GM21576 (cell line): Measurements from ENCODE around the gene CREG1.
A peak's percentile ranks its signal among the peaks of the same experiment; 100 is the strongest.
"Not testable (repeated sequence)": the region's sequence is repeated elsewhere in the genome, so short reads cannot be mapped to it uniquely, and the experiment has no call there.

Source experiments
- ATAC-seq: cut with Tn5 transposase; IDR thresholded peaks from one replicate; pipeline ENCODE4 v1.9.1; 2021; ENCODE audit warnings: mild to moderate bottlenecking, moderate library complexity; ENCODE audit not compliant: unreplicated experiment

The CREG1 gene

DNA sequence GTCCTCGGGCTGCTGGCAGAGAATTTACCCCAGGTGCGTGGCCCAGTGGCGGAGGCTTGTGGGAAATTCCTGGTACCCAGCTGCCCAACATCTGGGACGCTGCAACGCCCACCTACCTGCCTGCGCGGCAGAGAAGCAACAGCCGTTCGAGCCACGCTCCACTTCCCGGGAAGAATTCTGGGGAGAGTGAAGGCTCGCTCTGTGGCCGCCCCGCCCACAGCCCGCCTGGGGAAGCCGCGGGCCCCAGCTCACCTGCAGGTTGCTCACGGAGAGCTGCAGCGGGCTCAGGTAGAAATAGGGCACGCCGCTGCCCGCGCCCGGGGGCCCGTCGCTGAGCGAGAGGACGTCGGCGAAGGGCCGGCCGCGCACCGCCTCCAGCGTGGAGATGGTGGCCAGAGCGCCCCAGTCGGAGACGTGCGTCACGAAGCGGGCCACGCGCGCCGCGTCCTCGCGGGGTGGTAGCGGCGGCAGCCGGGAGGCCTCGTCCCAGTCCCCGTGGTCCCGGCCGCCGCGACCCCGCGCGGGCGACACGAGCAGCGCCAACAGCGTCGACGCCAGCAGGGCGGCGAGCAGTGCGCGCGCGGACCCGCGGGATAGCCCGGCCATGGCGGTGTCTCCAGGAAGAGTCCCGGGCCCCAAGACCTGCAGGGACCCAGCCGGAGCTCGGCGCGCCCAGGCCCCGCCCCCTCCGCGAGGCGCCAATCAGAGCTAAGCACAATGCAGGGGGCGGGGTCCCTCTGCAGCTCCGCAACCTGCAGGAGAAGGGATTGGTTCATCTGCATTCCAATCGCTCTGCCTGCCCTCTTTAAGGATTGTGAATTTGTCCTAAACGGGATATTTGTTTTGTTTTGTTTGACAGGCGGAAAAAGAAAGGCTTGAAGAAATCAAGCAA is at the start of gene CREG1:
Gene CREG1 (minus strand): TSS at position 627 of the 892 bp plus-strand sequence.
- ATAC-seq, result peak; percentile 94

DNA sequence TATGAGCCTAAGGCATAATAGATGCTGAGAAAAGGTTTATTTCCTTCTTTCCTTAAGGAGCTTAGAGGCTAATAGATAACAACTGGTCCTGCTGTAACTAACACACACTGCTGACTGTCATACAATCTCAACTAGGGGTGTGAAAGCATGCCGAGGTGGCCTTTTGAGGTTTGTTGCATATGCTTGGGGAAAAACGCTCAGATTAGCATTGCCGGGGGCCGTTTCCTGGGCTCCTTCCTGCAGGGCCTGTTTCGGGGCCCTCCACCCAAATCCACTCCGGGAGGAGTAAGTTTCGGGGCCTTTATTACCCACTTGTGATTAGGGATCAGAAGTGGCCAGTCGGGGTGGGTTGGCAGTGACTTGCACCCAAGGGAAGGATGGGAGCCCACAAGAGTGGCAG is 49.3 kb upstream of the CREG1 start:
- ATAC-seq, result no peak

DNA sequence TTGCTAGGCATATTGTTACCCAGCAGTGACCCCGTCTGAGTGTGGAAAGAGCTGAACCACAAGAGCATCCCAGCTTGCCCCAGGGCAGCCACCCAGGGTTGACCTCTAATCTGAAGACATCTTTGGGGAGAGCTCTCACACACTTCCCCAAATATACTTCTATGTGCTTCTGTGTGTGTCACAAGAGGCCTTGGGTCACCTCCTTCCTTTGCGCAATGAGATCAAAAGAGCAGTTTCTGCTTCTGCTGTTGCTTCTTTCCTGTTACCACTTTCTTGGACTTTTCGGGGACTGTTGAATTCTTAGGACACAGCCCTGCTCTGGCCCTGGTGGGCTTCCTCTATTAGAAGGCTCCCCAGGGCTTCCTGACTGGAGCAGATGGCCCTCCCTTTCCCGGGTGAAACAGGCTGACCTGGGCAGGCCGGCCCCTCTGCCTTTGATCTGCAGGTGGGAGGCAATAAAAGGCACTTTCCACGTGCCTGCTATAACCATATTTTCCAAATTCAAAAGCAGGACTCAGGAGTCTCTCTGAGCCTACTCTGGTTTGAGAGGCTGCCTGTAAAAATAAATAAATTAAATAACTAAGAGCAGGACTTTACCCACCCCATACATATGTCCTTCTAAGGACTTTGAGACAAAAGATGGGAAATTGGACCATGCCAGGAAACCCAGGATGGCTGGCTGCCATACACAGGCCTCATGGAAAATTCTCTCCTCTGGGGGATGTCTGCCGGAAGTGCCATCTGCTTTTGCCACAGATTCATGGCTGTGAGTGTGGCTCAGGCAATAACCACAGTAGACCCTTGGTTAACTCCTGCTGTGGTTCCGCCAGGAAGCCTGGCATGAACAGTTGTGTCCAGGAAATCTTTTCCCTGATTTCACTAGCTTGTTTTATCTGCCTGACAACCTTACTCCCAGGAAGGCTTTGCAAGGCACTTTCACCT is 48.2 kb upstream of the CREG1 start:
- ATAC-seq, result no peak

DNA sequence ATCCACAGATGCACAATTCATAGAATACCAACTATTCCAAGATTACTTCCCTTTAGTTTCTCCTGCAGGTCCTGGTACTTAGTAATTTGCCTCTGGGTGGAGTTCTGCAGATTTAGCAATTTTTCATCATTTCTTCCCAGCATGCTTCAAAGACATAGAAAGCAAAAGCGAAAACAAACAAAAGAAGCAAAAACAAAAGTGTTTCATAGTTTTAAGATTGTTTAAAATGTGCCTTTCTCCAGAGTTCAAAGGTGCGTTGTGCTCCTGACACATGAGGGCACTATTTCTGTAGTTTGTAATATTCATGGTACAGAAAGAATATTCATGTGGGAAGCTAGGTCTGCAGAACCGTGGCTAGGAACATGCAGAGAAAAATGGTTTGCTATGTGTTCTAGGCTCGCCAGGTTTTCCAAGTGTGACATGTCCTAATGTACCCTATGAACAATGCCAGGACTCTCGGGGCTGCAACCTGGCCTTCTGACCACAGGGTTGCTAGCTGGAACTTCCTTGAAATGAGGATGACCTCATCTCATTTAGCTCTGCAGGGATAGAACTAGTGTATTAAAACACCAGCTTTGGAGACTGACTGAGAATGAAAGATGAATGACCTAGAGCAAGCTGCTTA is 46.5 kb upstream of the CREG1 start:
- peak; percentile 73 for ATAC-seq

DNA sequence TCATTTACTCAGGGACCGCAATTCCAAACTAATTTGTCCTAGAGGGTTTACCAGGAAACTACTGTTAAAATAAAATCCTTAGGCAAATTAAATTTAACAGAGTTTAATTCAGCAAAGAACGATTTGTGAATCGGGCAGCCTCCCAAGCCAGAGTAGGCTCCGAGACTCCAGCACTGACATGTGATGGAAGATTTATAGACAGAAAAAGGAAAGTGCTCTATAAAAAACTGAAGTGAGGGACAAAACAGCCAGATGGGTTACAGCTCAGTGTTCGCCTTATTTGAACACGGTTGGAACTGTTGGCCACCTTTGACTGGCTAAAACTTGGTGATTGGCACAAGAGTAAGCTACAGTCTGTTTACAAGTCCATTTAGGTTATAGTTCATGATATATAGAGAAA is 41.3 kb upstream of the CREG1 start:
- ATAC-seq, result no peak

DNA sequence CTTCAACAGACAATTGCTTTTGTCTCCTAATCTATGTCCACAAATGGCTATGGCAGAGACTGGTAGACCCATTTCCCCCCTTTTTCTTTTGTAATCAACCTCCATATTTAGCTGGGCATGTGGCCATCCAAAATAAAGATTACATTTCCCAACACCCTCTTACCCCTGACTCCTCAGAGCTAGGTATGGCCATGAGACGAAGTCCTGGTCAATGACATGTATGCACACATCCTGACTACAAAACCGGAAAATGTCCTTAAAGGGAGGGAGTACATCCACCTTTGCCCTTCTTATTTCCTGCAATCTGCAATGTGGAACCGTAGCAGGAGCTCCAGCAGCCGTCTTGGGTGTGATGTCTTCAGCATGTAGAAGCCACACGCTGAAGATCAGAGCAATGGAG is 40.3 kb upstream of the CREG1 start:
- no peak for ATAC-seq

DNA sequence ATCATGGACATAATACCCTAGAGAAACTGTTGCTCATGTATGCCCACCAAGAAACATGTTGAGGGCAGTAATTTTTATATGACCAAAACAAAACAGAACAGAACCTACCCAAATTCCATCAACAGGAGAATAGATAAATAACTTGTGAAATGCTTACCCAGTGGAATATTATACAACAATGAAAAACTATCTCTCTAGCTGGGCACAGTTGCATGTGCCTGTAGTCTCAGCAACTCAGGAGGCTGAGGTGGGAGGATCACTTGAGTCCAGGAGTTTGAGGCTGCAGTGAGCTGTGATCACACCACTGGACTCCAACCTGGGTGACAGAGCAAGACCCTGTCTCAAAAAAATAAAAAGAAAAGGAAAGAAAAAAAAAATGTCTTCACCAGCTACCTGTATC is 38.9 kb upstream of the CREG1 start:
- ATAC-seq, result no peak

DNA sequence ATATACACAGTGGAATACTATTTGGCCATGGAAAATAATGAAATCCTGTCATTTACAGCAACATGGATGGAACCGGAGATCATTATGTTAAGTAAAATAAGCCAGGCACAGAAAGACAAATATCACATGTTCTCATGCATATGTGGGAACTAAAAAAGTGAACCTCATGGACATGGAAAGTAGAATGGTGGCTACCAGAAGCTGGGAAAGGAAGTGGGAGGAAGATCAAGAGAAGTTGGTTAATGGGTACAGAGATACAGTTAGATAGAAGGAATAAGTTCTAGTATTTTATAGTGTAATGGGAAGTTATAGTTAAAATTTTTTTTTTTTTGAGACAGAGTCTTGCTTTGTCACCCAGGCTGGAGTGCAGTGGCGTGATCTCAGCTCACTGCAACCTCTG is 34.8 kb upstream of the CREG1 start:
- no peak for ATAC-seq

DNA sequence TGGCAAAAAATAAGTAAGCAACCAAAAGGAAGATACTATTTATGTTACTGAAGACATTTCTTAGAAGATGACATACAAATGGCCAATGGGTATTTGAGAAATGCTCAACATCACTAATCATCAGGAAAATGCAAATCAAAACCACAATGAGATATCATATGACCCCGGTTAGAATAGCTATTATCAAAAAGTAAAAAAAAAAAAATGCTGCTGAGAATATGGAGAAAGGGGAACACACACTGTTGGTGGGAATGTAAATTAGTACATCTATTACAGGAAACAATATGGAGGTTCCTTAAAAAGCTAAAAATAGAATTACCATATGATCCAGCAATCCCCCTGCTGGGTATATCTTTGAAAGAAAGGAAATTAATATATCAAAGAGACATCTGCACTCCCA is 34.3 kb upstream of the CREG1 start:
- ATAC-seq, result no peak

DNA sequence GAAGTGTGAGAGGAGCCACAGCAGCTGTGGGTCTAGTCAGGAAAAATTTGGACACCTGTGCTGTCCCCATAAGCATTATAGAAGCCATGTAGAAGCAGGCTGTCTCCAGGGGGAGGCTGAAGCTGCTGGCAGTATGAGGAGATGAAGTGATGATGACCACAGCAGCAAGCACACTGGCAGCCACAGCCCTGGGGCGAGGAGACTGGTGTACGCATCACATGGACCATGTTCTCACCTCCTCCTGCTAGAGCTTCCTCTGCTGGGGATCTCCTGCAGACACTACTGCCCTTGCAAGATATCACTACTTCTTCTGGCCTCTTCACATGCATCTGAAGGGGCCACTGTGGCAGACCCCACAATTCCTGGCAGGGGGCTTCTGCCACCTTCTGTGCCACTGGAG is 33.8 kb upstream of the CREG1 start:
- ATAC-seq, result no peak

DNA sequence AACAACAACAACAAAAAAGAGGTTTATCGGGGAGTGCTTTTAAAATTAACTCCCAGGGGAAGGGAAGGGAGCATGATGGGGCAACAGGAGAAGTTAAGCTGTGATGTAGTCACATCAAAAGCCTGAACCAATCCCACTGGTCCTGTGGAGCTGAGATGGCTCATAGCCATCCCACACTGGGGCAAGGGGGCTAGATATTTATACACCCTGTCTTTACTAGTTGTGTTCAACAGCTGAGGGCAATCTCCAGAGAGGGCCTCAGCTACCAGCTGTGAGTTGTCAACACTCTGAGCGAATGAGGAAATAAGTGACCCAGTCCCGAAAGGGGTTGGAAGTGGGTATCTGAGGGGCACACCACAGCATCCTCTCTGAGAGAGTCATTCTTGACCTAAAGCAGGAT is 31.0 kb upstream of the CREG1 start:
- no peak for ATAC-seq

DNA sequence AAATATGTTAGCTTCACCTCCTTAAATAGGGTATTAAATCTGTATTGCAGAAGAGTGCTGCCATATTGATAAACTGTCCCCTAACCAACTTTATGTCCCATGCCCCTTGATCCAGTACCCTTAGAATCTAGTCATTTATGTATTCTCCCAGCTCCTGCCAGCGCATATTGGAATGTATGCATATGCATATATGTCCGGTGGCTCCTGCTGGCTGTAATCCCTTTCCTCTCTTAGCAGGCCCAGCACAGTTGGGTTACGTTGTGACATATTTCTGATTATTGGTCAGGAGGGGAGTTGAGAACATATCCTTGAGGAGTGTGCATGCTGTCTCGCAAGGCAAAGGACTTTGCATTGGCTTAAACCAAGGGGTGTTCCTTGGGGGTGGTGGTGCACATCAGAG is 29.2 kb upstream of the CREG1 start:
- no peak for ATAC-seq

DNA sequence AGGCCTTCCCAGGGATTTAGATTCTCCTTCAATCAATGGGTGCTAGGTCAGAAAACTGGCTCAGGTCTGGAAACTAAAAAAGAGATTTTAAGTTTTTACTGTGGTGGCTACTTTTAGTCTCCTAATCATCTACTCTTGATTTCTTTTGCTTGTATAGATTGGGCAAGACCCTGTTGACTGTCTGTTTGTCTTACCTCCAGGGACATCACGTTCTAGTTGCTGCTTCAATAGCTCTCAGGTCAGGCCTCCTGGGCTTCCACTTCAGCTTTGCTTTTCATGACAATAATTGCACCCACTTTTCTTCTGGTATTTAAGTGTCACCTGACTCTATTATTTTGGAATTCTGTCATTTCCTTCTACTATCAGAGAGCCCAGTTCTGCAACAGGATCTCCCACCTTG is 28.5 kb upstream of the CREG1 start:
- ATAC-seq, result no peak

DNA sequence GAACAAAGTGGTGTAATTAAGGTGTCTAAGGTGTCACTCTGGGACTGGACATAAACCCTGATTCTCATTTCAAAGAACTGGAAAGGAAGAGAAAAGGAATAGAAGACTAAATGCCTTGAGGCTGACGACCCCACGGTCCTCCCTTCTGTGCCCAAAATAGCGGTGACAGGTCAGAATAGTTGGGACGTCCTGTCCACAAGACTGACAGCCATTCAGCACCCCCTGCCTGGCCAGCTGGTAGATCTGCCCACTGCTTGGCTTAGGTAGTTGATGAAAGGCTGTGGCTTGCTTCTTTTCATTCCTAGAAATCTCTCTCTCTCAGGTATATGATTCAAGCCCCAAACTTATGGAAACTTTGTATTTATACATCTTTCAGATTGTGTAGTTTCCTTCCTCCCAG is 26.4 kb upstream of the CREG1 start:
- no peak for ATAC-seq

DNA sequence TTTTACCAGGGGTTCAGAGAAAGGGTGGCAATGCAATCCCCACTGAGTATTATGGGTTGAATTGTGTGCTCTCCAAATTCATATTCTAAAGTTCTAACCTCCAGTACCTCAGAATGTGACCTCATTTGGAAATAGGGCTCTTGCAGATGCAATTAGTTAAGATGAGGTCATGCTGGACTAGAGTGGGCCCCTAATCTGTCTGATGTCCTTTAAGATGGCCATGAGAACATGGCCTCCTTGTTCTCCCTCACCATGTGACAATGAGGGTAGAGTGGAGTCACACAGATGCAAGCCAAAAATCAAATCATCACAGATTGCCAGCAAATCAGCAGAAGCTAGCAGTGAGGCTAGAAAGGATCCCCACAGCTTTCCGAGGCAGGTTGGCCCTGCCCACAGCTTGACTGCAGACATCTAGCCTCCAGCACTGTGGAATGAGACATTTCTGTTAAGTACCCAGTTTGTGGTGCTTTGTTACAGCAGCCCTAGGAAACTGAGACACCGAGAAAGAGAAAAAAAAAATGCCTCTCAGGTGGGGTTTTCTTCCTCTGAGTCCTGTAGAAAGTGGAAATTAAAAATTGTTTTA is 25.5 kb upstream of the CREG1 start:
- no peak for ATAC-seq

DNA sequence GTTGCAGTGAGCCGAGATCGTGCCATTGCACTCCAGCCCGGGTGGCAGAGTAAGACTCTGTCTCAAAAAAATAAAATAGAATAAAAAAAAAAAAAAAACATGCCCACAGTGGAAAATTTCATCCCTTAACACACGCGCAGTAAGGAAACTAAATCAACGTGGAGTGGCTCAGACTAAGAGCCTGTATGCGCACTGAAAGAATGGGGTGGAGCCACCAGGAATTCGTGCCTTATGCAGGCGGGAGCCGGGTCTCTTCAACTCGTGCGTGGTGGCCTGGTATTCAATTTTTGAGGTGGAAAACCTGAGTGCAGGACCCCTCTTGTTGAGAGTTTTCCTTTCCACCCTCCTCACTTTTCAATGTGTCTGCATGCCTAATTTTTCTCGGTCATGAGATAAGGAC is 22.1 kb upstream of the CREG1 start:
- ATAC-seq, result no peak

DNA sequence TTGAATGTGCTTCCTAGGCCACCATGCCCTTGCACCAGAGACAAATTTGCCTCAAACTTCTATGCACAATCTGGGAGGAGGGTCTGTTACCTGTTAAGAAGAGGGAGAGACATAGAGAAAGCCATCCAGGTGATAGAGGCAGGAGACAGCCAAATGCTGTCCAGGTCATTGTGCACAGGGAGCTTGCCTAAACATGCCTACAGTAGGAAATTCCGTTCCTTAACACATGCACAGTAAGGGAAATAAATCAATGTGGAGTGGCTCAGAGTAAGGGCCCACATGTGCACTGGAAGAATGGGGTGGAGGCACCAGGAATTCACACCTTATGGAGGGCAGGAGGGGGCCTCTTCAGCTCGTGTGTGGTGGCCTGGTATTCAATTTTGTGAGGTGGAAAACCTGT is 19.5 kb upstream of the CREG1 start:
- no peak for ATAC-seq

DNA sequence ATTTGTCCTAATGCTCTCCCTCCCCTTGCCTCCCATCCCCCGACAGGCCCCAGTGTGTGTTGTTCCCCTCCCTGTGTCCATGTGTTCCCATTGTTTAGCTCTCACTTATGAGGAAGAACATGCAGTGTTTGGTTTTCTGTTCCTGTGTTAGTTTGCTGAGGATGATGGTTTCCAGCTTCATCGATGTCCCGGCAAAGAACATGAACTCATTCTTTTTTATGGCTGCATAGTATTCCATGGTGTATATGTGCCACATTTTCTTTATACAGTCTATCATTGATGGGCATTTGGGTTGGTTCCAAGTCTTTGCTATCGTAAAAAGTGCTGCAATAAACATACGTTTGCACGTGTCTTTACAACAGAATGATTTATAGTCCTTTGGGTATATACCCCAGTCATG is 17.1 kb upstream of the CREG1 start:
- not testable (repeated sequence) for ATAC-seq

DNA sequence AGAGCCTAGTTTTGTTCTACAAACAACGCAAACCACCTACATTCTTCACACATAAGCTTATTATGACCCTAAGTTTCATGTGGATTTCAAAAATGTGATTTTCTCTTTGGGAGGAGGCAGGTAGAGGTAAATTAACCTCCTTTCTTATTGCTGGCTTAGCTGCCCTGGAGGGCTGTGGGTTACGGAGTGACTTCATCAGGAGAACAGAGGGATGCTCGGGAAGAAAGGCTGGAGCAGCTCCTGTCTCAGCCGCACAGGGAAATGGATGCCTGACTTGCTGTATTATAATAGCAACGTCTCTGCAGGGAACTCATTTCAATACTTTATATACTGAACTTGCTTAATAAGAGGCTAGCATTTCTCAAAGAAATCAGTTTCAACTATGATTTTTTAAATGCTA is 14.1 kb upstream of the CREG1 start:
- ATAC-seq, result no peak

DNA sequence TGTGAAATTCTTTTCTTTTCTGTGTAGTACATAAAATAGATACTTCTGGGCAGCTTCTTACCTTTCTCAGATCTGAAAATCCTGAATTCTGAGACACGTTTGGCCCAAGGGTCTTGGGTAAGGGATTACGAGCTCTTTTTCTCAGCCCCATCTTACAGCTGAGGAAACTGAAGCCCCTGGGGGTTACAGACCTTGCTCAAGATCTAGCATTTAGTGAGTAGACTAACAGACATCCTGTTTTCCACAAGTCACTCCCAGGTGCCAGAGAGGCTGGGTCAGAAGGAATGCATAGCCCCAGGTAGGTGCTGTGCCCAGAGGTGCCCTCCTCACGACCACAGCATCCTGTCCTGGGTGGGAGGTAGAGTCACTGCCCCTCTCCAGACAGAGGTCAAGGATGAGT is 13.2 kb upstream of the CREG1 start:
- ATAC-seq, result no peak

DNA sequence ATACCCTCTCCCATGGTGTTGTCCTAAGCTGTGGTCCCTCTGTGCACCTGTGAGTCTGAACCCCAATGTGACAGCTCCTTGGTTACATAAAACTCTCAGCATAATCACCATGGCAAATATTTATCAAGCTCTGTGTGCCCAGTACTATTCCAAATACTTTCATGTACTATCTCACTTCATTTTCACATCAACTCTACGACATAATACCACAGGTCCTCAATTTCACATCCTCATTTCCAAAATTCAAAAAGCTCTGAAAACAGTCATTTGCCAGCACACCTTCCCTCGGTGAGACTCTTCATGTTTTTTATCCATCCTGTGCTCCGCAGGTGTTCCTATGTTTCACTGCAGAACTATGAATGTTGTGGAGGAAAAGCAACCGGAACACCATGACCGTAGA is 12.4 kb upstream of the CREG1 start:
- ATAC-seq, result no peak
